Fibroblast of mammary gland (primary cell): ENCODE results near the gene SPIRE2.
A peak's percentile ranks its signal among the peaks of the same experiment; 100 is the strongest.

Source experiments
- DNase-seq: peaks from one replicate; pipeline ENCODE4 v3.0.0-alpha.2; 2010; ENCODE audit warnings: low read depth
- H3K4me3 ChIP-seq: 2 replicates; pipeline ENCODE4 v1.5.1; 2011; ENCODE audit warnings: low read depth, mild to moderate bottlenecking, low read length, moderate library complexity; ENCODE audit not compliant: control insufficient read depth
- CTCF ChIP-seq: conservative IDR thresholded peaks from 2 replicates; pipeline ENCODE4 v1.5.1; 2011; ENCODE audit warnings: low read depth, low read length, inconsistent platforms; ENCODE audit not compliant: control insufficient read depth, insufficient read depth

SPIRE2 gene

DNA sequence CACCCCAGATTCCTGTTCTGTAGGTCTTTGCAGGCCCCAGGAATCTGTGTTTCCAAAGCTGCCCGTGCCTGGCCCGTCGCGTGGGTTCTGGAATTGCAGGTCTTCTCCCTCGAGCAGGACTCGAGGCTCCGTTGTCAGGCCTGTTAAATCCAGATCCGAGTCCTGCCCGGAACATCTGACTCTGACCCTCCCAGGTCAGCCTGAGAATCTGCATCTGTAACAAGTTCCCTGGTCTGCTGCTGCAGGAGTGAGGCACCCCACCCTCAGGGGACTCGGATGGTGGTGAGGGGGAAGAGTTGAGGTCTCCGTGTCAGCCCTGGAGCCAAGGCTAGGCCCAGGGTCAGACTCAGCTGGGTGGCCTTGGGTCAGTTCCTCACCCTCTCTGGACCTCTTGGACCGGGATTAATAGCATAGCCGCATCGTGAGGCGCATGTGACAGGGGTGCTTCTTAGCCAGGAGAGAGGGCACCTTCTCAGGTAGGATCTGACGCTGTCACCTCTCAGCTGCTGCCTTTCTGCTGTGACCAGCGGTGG, 8.8 kb downstream of the SPIRE2 start:
- no peak for DNase-seq
- no peak overlapping the region for H3K4me3 ChIP-seq
- TF ChIP-seq CTCF: no peak

DNA sequence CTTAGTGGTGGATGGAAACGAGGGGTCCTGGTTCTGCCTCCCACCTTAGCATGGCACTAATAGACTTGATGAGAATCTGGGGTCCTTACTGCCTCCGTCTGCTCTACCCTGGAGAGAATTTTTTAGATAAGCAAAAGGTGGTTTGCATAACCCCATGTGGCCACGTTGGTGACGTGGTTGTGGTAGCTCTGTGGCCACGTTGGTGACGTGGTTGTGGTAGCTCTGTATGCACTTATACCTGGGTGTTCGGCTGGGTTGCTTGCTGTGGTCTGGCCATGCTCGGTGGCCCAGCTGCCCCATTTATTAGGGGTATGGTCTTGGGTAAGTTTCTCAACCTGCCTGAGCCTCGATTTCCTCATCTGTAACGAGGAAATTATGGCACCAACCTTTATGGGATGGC, 13.0 kb downstream of the SPIRE2 start:
- no peak for TF ChIP-seq CTCF
- no peak for DNase-seq
- no peak overlapping the region for H3K4me3 ChIP-seq

DNA sequence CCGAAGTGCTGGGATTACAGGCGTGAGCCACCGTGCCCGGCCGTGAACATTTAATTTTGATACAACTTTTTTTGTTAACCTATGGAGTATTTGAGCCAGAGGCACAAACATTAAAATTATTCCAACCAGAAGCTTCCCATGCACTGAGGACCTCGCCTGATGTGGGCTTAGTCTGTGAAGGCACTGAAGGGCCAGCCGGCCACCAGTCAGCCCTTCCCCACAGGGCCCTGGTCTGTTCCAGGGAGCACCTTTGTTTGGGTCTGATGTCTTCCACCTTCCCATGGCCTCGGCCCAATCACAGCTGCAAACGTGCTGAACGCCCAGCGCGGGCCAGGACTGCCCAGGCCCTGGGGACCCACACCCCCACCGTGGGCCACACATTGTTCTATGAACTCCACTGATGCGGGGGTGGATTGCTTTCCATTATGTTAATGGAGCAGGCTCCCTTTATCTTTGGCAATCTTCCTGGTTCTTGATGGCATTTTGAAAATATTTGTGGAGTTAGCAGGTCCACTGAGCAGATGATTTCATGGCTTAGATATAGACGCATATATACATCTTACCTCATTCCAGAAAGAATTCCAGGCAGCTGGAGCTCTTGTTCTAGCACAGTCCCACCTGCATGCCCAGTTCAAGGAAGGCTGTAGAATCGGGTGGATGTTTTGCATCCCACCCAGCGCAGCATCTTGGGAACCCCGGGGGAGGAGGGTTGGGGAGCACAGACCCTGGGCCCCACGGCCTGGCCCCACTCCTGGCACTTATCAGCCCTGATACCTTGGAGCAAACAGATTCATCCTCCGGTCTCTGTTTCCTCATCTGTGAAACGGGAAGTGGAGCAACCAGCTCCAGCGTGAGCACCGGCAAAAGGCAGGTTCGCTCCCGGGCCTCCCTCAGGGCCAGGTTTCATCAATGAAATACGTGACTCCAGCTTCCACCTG, 14.5 kb downstream of the SPIRE2 start:
- no peak overlapping the region for H3K4me3 ChIP-seq
- TF ChIP-seq CTCF: no peak
- peak; percentile 31 for DNase-seq

DNA sequence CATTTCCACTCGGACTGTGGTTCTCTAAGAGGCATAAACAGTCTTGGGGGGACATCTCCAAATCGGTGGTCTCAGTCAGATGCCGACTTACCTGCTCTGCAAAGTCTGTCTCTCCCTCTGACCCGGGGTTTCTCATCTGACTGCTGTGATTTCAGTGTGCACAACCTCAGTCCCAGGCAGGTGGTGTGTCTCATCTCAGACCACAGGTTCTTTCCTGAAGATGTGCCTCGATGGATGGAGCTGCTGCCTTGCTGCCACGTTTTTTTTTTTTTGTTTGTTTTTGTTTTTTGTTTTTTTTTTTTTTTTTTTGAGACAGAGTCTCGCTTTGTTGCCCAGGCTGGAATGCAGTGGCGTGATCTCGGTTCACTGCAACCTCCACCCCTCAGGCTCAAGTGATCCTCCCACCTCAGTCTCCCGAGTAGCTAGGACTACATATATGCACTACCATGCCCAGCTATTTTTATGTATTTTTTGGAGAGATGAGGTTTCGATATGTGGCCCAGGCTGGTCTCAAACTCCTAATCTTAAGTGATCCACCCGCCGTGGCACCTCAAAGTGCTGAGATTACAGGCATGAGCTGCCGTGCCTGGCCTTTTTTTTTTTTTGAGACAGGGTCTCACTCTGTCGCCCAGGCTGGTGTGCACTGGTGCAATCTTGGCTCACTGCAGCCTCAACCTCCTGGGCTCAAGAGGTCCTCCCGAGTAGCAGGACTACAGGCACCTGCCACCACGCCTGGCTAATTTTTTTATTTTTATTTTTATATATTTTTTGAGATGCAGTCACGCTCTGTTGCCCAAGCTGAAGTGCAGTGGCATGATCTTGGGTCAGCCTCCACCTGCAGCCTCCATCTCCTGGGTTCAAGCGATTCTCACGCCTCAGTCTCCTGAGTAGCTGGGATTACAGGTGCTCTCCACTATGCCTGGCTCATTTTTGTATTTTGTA, 15.4 kb downstream of the SPIRE2 start:
- DNase-seq: no peak
- no peak for TF ChIP-seq CTCF
- no peak overlapping the region for H3K4me3 ChIP-seq

GRCh38 chr16:89844739-89845339, 16.6 kb downstream of the SPIRE2 start:
- no peak for DNase-seq
- no peak overlapping the region for H3K4me3 ChIP-seq
- TF ChIP-seq CTCF: no peak

DNA sequence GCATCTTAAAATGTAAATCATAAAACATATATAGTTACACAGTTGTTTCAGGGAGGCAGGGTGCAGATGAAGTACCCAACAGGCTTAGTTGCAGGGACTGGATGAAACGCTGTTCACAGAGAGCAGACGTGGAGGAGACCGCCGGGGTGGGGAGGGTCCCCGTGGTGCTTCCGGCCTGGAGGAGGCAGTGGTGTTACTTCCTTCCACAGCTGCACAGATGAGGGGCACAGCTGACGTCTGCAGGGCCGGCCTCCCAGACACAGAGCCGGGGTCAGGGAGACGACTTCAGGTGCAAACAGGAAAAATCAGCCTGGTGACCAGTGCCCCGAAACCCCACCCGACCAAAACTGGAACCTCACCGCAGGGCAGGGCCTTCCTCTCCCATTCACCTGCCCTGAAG, 17.1 kb downstream of the SPIRE2 start:
- H3K4me3 ChIP-seq: no peak overlapping the region
- no peak for DNase-seq
- TF ChIP-seq CTCF: no peak
